Neural progenitor cell (in vitro differentiated cells): ENCODE data around the gene SLC50A1. TPM values are rescaled to one million over a fixed set of nuclear protein-coding genes. Genes with fewer than 3 reads are reported as not detected.

Experiments used
- DNase-seq: peaks from one replicate; pipeline ENCODE4 v3.0.0-alpha.2; 2016; ENCODE audit warnings: low spot score
- H2AFZ ChIP-seq: fragments of 200-600 bp; sonication (generic); replicated peaks from 2 replicates; pipeline ENCODE4 v1.6.1; 2016; ENCODE audit warnings: antibody characterized with exemption
- H3F3A ChIP-seq: fragments of 200-600 bp; sonication (generic); 2 replicates; pipeline ENCODE4 v1.6.1; 2016; ENCODE audit warnings: antibody characterized with exemption, low read depth
- H3K27ac ChIP-seq: fragments of 200-600 bp; sonication (generic); 2 replicates; pipeline ENCODE4 v1.5.1; 2016; ENCODE audit warnings: mild to moderate bottlenecking
- H3K27me3 ChIP-seq: fragments of 200-600 bp; sonication (generic); 2 replicates; pipeline ENCODE4 v1.6.1; 2016; ENCODE audit warnings: mild to moderate bottlenecking, moderate library complexity
- H3K36me3 ChIP-seq: fragments of 200-600 bp; sonication (generic); 2 replicates; pipeline ENCODE4 v1.5.1; 2016
- H3K4me1 ChIP-seq: fragments of 200-600 bp; sonication (generic); 2 replicates; pipeline ENCODE4 v1.6.1; 2016; ENCODE audit warnings: mixed run types
- H3K4me2 ChIP-seq: fragments of 200-600 bp; sonication (generic); 2 replicates; pipeline ENCODE4 v1.6.1; 2016
- H3K4me3 ChIP-seq: fragments of 200-600 bp; sonication (generic); 2 replicates; pipeline ENCODE4 v1.5.1; 2016
- H3K79me2 ChIP-seq: fragments of 200-600 bp; sonication (generic); 2 replicates; pipeline ENCODE4 v1.6.1; 2016; ENCODE audit warnings: low read depth
- H3K9ac ChIP-seq: fragments of 200-600 bp; sonication (generic); 2 replicates; pipeline ENCODE4 v1.6.1; 2016
- H3K9me3 ChIP-seq: fragments of 200-600 bp; sonication (generic); 2 replicates; pipeline ENCODE4 v1.5.1; 2016; ENCODE audit warnings: low read depth
- H4K20me1 ChIP-seq: fragments of 200-600 bp; sonication (generic); 2 replicates; pipeline ENCODE4 v1.6.1; 2016; ENCODE audit warnings: low read depth
- H3K27ac Mint-ChIP-seq: 3 replicates; pipeline ENCODE4 v1.8.0; 2021; ENCODE audit warnings: mixed read lengths
- H3K27me3 Mint-ChIP-seq: 2 replicates; pipeline ENCODE4 v1.8.0; 2022; ENCODE audit warnings: low read depth, mild to moderate bottlenecking, inconsistent platforms, moderate library complexity, mixed read lengths; ENCODE audit not compliant: insufficient read depth
- H3K36me3 Mint-ChIP-seq: 3 replicates; pipeline ENCODE4 v1.8.0; 2021; ENCODE audit warnings: mixed read lengths
- H3K4me1 Mint-ChIP-seq: 3 replicates; pipeline ENCODE4 v1.8.0; 2021; ENCODE audit warnings: mixed read lengths
- H3K4me3 Mint-ChIP-seq: 3 replicates; pipeline ENCODE4 v1.8.0; 2021; ENCODE audit warnings: mild to moderate bottlenecking, moderate library complexity, mixed read lengths
- H3K9me3 Mint-ChIP-seq: 3 replicates; pipeline ENCODE4 v1.8.0; 2020; ENCODE audit warnings: mixed read lengths
- CTCF ChIP-seq: fragments of 200-600 bp; sonication (generic); IDR thresholded peaks from 2 replicates; pipeline ENCODE4 v1.5.1; 2017; ENCODE audit warnings: antibody characterized with exemption, mild to moderate bottlenecking
- EZH2 ChIP-seq: fragments of 200-600 bp; sonication (generic); IDR thresholded peaks from 2 replicates; pipeline ENCODE4 v1.6.1; 2017; ENCODE audit warnings: antibody characterized with exemption, mild to moderate bottlenecking, moderate library complexity
- EZH2phosphoT487 ChIP-seq: fragments of 200-600 bp; sonication (generic); IDR thresholded peaks from 2 replicates; pipeline ENCODE4 v1.6.1; 2017; ENCODE audit warnings: antibody characterized with exemption
- total RNA-seq: library from RNA; depleted of rRNA; stranded (reverse); fragments of >200 nt; gene quantifications from 2 replicates; pipeline ENCODE4 v1.2.3, GENCODE V29; 2015; ENCODE audit warnings: low replicate concordance

Gene SLC50A1
- total RNA-seq, 1 donor from 2014 or later = 14.4 TPM

GRCh38 chr1:155091071-155092051 lies 44.3 kb upstream of the SLC50A1 start:
- no peak overlapping the region for H3K27ac ChIP-seq
- Mint-ChIP-seq H3K9me3 (no peaks in the 10 kb centered on the region), H3K36me3 (no peaks in the 10 kb centered on the region), H3K4me1 (peaks cover 31% of the 10 kb centered on the region), H3K27me3 (peaks cover 16% of the 10 kb centered on the region), H3K27ac (no peak overlapping the region), H3K4me3 (peak overlapping the region; percentile 22)
- H3K4me2 ChIP-seq = peak overlapping the region; percentile 23
- H3F3A ChIP-seq = peaks cover 8% of the 10 kb centered on the region
- H3K4me3 ChIP-seq = no peak overlapping the region
- H3K79me2 ChIP-seq = no peaks in the 10 kb centered on the region
- DNase-seq = peak; percentile 91
- H3K36me3 ChIP-seq = no peaks in the 10 kb centered on the region
- TF ChIP-seq CTCF (peak; percentile 98), EZH2phosphoT487 (no peak)
- peaks cover 26% of the 10 kb centered on the region for H3K27me3 ChIP-seq
- peaks cover 6% of the 10 kb centered on the region for H4K20me1 ChIP-seq
- H2AFZ ChIP-seq = peak overlapping the region; percentile 26
- H3K9me3 ChIP-seq = no peaks in the 10 kb centered on the region
- no peak overlapping the region for H3K9ac ChIP-seq
- H3K4me1 ChIP-seq = peaks cover 10% of the 10 kb centered on the region

- Histone ChIP-seq H3K79me2 (no peaks in the 10 kb centered on the region), H3K27me3 (peaks cover 23% of the 10 kb centered on the region), H3K9me3 (no peaks in the 10 kb centered on the region), H3K9ac (no peak overlapping the region), H3K27ac (no peak overlapping the region), H3K4me1 (peaks cover 10% of the 10 kb centered on the region), H3K4me2 (no peak overlapping the region), H2AFZ (no peak overlapping the region), H4K20me1 (no peaks in the 10 kb centered on the region), H3F3A (peaks cover 8% of the 10 kb centered on the region), H3K4me3 (no peak overlapping the region), H3K36me3 (no peaks in the 10 kb centered on the region)
- H3K9me3 Mint-ChIP-seq = no peaks in the 10 kb centered on the region
- no peaks in the 10 kb centered on the region for H3K36me3 Mint-ChIP-seq
- H3K4me3 Mint-ChIP-seq = no peak overlapping the region
- H3K27me3 Mint-ChIP-seq = peaks cover 15% of the 10 kb centered on the region
- H3K27ac Mint-ChIP-seq = no peak overlapping the region
- DNase-seq = no peak
- TF ChIP-seq EZH2phosphoT487 (no peak), CTCF (no peak), EZH2 (no peak)
- peaks cover 31% of the 10 kb centered on the region for H3K4me1 Mint-ChIP-seq
These were observed 43.5 kb upstream of the SLC50A1 start for GRCh38 chr1:155092131-155092530.

GRCh38 chr1:155092641-155093040 lies 43.0 kb upstream of the SLC50A1 start:
- H3K27me3 ChIP-seq = peaks cover 23% of the 10 kb centered on the region
- H3K4me1 ChIP-seq = peaks cover 10% of the 10 kb centered on the region
- no peaks in the 10 kb centered on the region for H3K36me3 Mint-ChIP-seq
- H3K4me3 ChIP-seq = no peak overlapping the region
- no peak overlapping the region for H2AFZ ChIP-seq
- H3K9ac ChIP-seq = no peak overlapping the region
- H3K4me1 Mint-ChIP-seq = peaks cover 31% of the 10 kb centered on the region
- H3K4me2 ChIP-seq = no peak overlapping the region
- H3K4me3 Mint-ChIP-seq = peak overlapping the region; percentile 2
- no peaks in the 10 kb centered on the region for H3K9me3 ChIP-seq
- no peak for DNase-seq
- H3K79me2 ChIP-seq = no peaks in the 10 kb centered on the region
- peaks cover 8% of the 10 kb centered on the region for H3F3A ChIP-seq
- H3K36me3 ChIP-seq = no peaks in the 10 kb centered on the region
- peaks cover 10% of the 10 kb centered on the region for H3K27me3 Mint-ChIP-seq
- H4K20me1 ChIP-seq = no peaks in the 10 kb centered on the region
- no peak overlapping the region for H3K27ac ChIP-seq
- no peak overlapping the region for H3K27ac Mint-ChIP-seq
- no peak for TF ChIP-seq CTCF
- TF ChIP-seq EZH2 = no peak
- no peak for TF ChIP-seq EZH2phosphoT487
- H3K9me3 Mint-ChIP-seq = no peaks in the 10 kb centered on the region
